Left lung (tissue), 10 donors: ENCODE results near the gene TRABD. TPM values are rescaled to one million over a fixed set of nuclear protein-coding genes. Genes with fewer than 3 reads are reported as not detected.

Experiments
- ATAC-seq: fragments of 200-7000 bp; cut with Tn5 transposase; one replicate; pipeline ENCODE4 v1.9.1; 2020; ENCODE audit warnings: moderate library complexity
- DNase-seq, 4 donors: peaks; one replicate each; pipeline ENCODE4 v3.0.0-alpha.2; 2013 to 2020
- H3K27ac ChIP-seq, 2 donors: fragments of 200-600 bp; sonication (generic) in 1 of 2; one replicate each; pipeline versions ENCODE4 v1.5.0 to v1.8.0; 2020 to 2021
- H3K27me3 ChIP-seq, 2 donors: fragments of 200-600 bp; sonication (generic) in 1 of 2; one replicate each; pipeline versions ENCODE4 v1.5.0 to v1.8.0; 2020 to 2021
- H3K36me3 ChIP-seq, 2 donors: fragments of 200-600 bp; sonication (generic) in 1 of 2; one replicate each; pipeline versions ENCODE4 v1.5.0 to v1.8.0; 2020 to 2021
- H3K4me1 ChIP-seq, 2 donors: fragments of 200-600 bp; one replicate each; pipeline ENCODE4 v1.8.0; 2021
- H3K4me3 ChIP-seq, 2 donors: fragments of 200-600 bp; sonication (generic) in 1 of 2; one replicate each; pipeline versions ENCODE4 v1.5.0 to v1.8.0; 2020 to 2021; ENCODE audit warnings: mild to moderate bottlenecking in 1 of 2
- H3K9me3 ChIP-seq, 2 donors: fragments of 200-600 bp; sonication (generic) in 1 of 2; one replicate each; pipeline versions ENCODE4 v1.5.0 to v1.8.0; 2020 to 2021
- intact Hi-C, 2 donors: fragments of 100-400 bp; cut with DNase I; formaldehyde crosslinking; loops; one replicate each; pipeline versions ENCODE4 v1.11.2 to v1.14.2; 2022
- polyA plus RNA-seq, 6 donors: library from polyadenylated mRNA; unstranded; fragments of 120-200 nt; gene quantifications; one replicate each; pipeline ENCODE4 v1.2.1, GENCODE V29; 2013; ENCODE audit not compliant: insufficient read length in 6 of 6
- total RNA-seq, 2 donors: library from RNA; stranded (reverse); fragmentation: NEBNext Ultra II Directional; extraction: Animal tissue kit (Norgen Biotek cat#: 25700); gene quantifications; one replicate each; pipeline ENCODE4 v1.2.1, GENCODE V29; 2021
- TF ChIP-seq, protein P1 (sequence below), 2 donors: fragments of 200-600 bp; sonication (generic) in 1 of 2; IDR thresholded peaks; one replicate each; pipeline versions ENCODE4 v1.5.0 to v1.8.0; 2021; ENCODE audit warnings: antibody characterized with exemption in 2 of 2
- donor health status: DM: no; HTN: yes; CAD: no.
- donor health status: DM: no; HTN: no; CAD: no.

Gene TRABD
- total and polyA plus RNA-seq, 8 donors = 16.0 to 54.2 (median 24.4) TPM

DNA sequence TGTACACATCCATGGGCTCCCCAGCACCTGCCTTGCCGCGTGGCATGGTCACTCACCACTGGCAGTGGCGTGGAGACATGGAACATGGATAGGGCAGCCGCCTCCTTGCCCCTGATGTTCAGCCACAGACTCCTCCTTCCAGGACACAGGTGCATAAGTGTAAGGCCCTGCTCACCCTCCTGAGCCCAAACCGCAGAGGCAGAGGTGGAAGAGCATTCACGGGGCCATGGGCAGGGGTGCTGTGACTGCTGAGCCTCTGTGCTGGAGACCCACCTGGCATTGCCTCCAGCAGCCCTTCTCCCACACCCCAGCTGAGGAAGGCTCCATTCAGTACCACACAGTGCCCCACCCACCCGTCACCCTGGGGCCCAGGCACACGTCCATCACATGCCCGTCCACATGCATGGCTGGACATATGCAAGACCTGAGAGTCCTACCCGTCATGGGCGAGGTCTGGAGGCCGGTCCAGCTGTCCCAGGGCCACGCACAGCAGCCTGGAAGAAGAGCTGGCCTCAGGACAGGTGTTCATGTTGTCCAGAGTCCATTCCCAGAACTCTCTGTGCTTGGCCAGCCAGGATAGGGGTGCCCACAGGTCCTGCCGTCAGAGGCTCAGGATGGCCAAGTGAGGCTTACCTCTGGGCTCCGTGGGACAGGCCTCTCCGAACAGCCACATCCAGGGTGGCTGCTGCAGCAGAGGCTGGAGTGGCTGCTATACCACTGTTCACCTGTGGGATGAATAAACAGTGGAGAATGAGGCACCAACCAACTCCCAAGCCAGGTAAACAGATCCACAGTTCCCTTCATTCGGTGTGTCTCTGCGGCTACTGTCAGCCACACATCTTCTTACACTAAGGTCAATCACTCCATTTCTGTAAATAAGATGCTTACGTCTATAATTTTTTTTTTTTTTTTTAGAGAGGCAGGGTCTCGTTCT, 60.8 kb downstream of the TRABD start:
- Histone ChIP-seq H3K4me3 (peak overlapping the region in 1 of 2 donors; percentile 76), H3K4me1 (peaks cover 30 to 84% of the 10 kb centered on the region in 2 donors), H3K27me3 (no peaks in the 10 kb centered on the region), H3K36me3 (peaks cover 0 to 25% of the 10 kb centered on the region in 2 donors), H3K9me3 (no peaks in the 10 kb centered on the region), H3K27ac (no peak overlapping the region)
- no peak for ATAC-seq
- TF ChIP-seq, protein P1, sequence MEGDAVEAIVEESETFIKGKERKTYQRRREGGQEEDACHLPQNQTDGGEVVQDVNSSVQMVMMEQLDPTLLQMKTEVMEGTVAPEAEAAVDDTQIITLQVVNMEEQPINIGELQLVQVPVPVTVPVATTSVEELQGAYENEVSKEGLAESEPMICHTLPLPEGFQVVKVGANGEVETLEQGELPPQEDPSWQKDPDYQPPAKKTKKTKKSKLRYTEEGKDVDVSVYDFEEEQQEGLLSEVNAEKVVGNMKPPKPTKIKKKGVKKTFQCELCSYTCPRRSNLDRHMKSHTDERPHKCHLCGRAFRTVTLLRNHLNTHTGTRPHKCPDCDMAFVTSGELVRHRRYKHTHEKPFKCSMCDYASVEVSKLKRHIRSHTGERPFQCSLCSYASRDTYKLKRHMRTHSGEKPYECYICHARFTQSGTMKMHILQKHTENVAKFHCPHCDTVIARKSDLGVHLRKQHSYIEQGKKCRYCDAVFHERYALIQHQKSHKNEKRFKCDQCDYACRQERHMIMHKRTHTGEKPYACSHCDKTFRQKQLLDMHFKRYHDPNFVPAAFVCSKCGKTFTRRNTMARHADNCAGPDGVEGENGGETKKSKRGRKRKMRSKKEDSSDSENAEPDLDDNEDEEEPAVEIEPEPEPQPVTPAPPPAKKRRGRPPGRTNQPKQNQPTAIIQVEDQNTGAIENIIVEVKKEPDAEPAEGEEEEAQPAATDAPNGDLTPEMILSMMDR (IDR thresholded peaks at IDR 0.05) = no peak
- intact Hi-C loops = no loop called here
- no peak for DNase-seq

GRCh38 chr22:50247748-50248147, 62.0 kb downstream of the TRABD start:
- Histone ChIP-seq H3K4me1 (peaks cover 18 to 79% of the 10 kb centered on the region in 2 donors), H3K27me3 (no peaks in the 10 kb centered on the region), H3K27ac (no peak overlapping the region), H3K4me3 (no peak overlapping the region), H3K9me3 (no peaks in the 10 kb centered on the region), H3K36me3 (peaks cover 0 to 25% of the 10 kb centered on the region in 2 donors)
- DNase-seq (peak in 1 of 4 donors; percentile 43), ATAC-seq (no peak)
- TF ChIP-seq, protein P1 (IDR thresholded peaks at IDR 0.05) = no peak
- intact Hi-C loops = no loop called here

DNA sequence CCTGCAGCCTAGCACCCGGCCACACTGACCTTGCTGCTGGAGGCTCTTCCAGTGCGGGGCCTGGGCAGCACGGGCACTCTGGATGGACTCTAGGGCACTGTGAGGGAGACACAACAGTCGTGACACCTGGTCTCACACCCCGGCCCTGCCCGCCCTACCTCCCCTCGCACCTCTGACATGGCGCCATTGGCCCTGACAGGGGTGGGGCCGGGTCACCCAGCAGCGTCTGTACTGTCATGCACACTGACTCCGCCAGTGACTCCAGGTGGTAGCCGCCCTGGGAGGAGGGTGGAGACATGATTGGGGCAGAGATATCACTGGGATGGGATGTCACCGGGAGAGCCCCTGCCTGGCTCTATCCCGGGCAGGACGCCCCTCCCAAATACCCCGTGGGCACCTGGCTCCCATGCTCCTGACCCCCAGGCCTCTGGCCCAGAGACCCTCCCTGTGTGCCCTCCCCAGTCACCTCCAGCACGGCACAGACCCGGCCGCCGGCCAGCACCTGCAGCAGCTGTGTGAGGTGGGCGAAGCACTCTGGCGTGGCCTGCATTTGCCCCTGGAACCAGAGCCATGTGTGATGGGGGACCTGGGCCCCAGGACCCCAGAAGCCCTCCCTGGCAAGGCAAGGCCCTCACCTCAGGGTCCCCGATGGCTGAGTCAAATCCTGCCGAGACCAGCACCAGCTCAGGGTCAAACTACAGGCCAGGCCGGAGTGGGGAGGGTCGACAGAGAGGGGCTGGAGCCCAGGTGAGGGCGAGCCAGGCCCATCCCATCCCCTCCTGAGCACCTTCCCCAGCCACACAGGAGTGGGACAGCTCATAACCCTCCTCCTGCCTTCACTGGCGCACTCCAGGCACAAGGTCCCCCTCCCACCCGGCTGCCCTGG, 62.7 kb downstream of the TRABD start:
- Histone ChIP-seq H3K4me1 (peaks cover 13 to 72% of the 10 kb centered on the region in 2 donors), H3K27me3 (no peaks in the 10 kb centered on the region)
- intact Hi-C loops = no loop called here

More for the DNA sequence above, 62.7 kb downstream of the TRABD start:
- H3K9me3 ChIP-seq = no peaks in the 10 kb centered on the region
- H3K27ac ChIP-seq = no peak overlapping the region
- TF ChIP-seq, protein P1 (IDR thresholded peaks at IDR 0.05) = no peak
- ATAC-seq (no peak), DNase-seq (no peak)
- H3K36me3 ChIP-seq = peaks cover 0 to 25% of the 10 kb centered on the region in 2 donors
- no peak overlapping the region for H3K4me3 ChIP-seq

Other genes with a start within 250 kb of the TRABD start
- 100 to 1,000 TPM in 1 of 2 donors, 10 to 100 TPM in 1; 80.6 to 129 TPM for gene PIM3, start 225.1 kb upstream of the TRABD start, total RNA-seq
- 10 to 100 TPM; 21.3 to 40.4 (median 30.0) TPM for gene PIM3, start 225.1 kb upstream of the TRABD start, polyA plus RNA-seq
- not detected for gene IL17REL, start 173.1 kb upstream of the TRABD start, total RNA-seq
- under 1 TPM in 5 of 6 donors, not detected in 1; 0.06 to 0.17 (median 0.07) TPM for gene IL17REL, start 173.1 kb upstream of the TRABD start, polyA plus RNA-seq
- not detected for gene TTLL8, start 127.6 kb upstream of the TRABD start, total RNA-seq
- gene TTLL8, start 127.6 kb upstream of the TRABD start, polyA plus RNA-seq = not detected
- 1 to 10 TPM in 1 of 2 donors, under 1 TPM in 1; 0.39 to 2.9 TPM for gene MLC1, start 100.5 kb upstream of the TRABD start, total RNA-seq
- 1 to 10 TPM; 1.5 to 3.0 (median 2.1) TPM for gene MLC1, start 100.5 kb upstream of the TRABD start, polyA plus RNA-seq
- 1 to 10 TPM in 1 of 2 donors, under 1 TPM in 1; 0.37 to 1.7 TPM for gene MOV10L1, start 95.9 kb upstream of the TRABD start, total RNA-seq
- gene MOV10L1, start 95.9 kb upstream of the TRABD start, polyA plus RNA-seq = 1 to 10 TPM; 1.7 to 4.7 (median 2.7) TPM
- 1 to 10 TPM; 2.1 to 4.6 TPM for gene PANX2, start 15.2 kb upstream of the TRABD start, total RNA-seq
- under 1 TPM; 0.51 to 0.84 (median 0.61) TPM for gene PANX2, start 15.2 kb upstream of the TRABD start, polyA plus RNA-seq
- 10 to 100 TPM; 19.5 to 22.0 TPM for gene SELENOO, start 15.1 kb downstream of the TRABD start, total RNA-seq
- 10 to 100 TPM; 18.5 to 28.9 (median 21.8) TPM for gene SELENOO, start 15.1 kb downstream of the TRABD start, polyA plus RNA-seq
- 10 to 100 TPM; 40.8 to 41.3 TPM for gene TUBGCP6, start 59.1 kb downstream of the TRABD start, total RNA-seq
- gene TUBGCP6, start 59.1 kb downstream of the TRABD start, polyA plus RNA-seq = 10 to 100 TPM; 37.2 to 50.1 (median 44.5) TPM
- 10 to 100 TPM; 39.1 to 42.2 TPM for gene HDAC10, start 65.4 kb downstream of the TRABD start, total RNA-seq
- gene HDAC10, start 65.4 kb downstream of the TRABD start, polyA plus RNA-seq = 10 to 100 TPM; 23.9 to 39.6 (median 34.0) TPM
- 10 to 100 TPM; 11.6 to 14.6 TPM for gene MAPK12, start 75.8 kb downstream of the TRABD start, total RNA-seq
- 10 to 100 TPM; 14.2 to 31.4 (median 23.2) TPM for gene MAPK12, start 75.8 kb downstream of the TRABD start, polyA plus RNA-seq
- 10 to 100 TPM; 10.3 to 15.1 TPM for gene MAPK11, start 84.5 kb downstream of the TRABD start, total RNA-seq
- 10 to 100 TPM; 12.9 to 21.5 (median 14.7) TPM for gene MAPK11, start 84.5 kb downstream of the TRABD start, polyA plus RNA-seq
- gene PLXNB2, start 121.7 kb downstream of the TRABD start, total RNA-seq = 100 to 1,000 TPM; 237 to 391 TPM
- gene PLXNB2, start 121.7 kb downstream of the TRABD start, polyA plus RNA-seq = 100 to 1,000 TPM; 116 to 149 (median 137) TPM
- 1 to 10 TPM; 7.3 to 8.2 TPM for gene DENND6B, start 141.1 kb downstream of the TRABD start, total RNA-seq
- gene DENND6B, start 141.1 kb downstream of the TRABD start, polyA plus RNA-seq = 10 to 100 TPM in 5 of 6 donors, 1 to 10 TPM in 1; 9.0 to 18.8 (median 14.0) TPM
- gene PPP6R2, start 157.4 kb downstream of the TRABD start, total RNA-seq = 10 to 100 TPM; 41.5 to 53.0 TPM
- 10 to 100 TPM; 36.9 to 60.1 (median 40.8) TPM for gene PPP6R2, start 157.4 kb downstream of the TRABD start, polyA plus RNA-seq